Measurements from ENCODE around the gene BAG3.
"Not testable (repeated sequence)": the region's sequence is repeated elsewhere in the genome, so short reads cannot be mapped to it uniquely, and the experiment has no call there.

Gene BAG3

GRCh38 chr10:119693262-119693957 lies 42.2 kb downstream of the BAG3 start:
- Histone ChIP-seq H3K9ac (ENCODE audit: low read length in 2 of 2) (no peak overlapping the region), H3K36me3 (ENCODE audit: control insufficient read depth in 2 of 2, insufficient read depth in 2 of 2, low read length in 2 of 2) (no peaks in the 10 kb centered on the region), H3K27ac (ENCODE audit: low read length) (peak overlapping the region; percentile 31), H3K4me3 (ENCODE audit: low read length in 2 of 2) (no peak overlapping the region), H3K4me1 (ENCODE audit: control insufficient read depth, insufficient read depth, low read length) (no peaks in the 10 kb centered on the region), H3K9me3 (ENCODE audit: control insufficient read depth in 2 of 2, low read length in 2 of 2) (no peaks in the 10 kb centered on the region), H3K27me3 (ENCODE audit: control insufficient read depth in 1 of 2, insufficient read depth in 2 of 2, low read length in 2 of 2) (no peaks in the 10 kb centered on the region)

- Histone ChIP-seq H3K27me3 (ENCODE audit: control insufficient read depth in 1 of 2, insufficient read depth in 2 of 2, low read length in 2 of 2) (peaks cover 0 to 2% of the 10 kb centered on the region in 2 donors), H3K9ac (ENCODE audit: low read length in 2 of 2) (no peak overlapping the region), H3K9me3 (ENCODE audit: control insufficient read depth in 2 of 2, low read length in 2 of 2) (no peaks in the 10 kb centered on the region), H3K27ac (ENCODE audit: low read length) (no peak overlapping the region), H3K4me1 (ENCODE audit: control insufficient read depth, insufficient read depth, low read length) (no peaks in the 10 kb centered on the region), H3K4me3 (ENCODE audit: low read length in 2 of 2) (no peak overlapping the region), H3K36me3 (ENCODE audit: control insufficient read depth in 2 of 2, insufficient read depth in 2 of 2, low read length in 2 of 2) (no peaks in the 10 kb centered on the region)
Measured at GRCh38 chr10:119694608-119695007, 43.4 kb downstream of the BAG3 start.

GRCh38 chr10:119700321-119700954 lies 49.3 kb downstream of the BAG3 start:
- no peak overlapping the region for H3K27ac ChIP-seq (ENCODE audit: low read length)
- no peak overlapping the region for H3K4me3 ChIP-seq (ENCODE audit: low read length in 2 of 2)
- H3K27me3 ChIP-seq (ENCODE audit: control insufficient read depth in 1 of 2, insufficient read depth in 2 of 2, low read length in 2 of 2): peaks cover 0 to 2% of the 10 kb centered on the region in 2 donors
- no peaks in the 10 kb centered on the region for H3K4me1 ChIP-seq (ENCODE audit: control insufficient read depth, insufficient read depth, low read length)
- no peaks in the 10 kb centered on the region for H3K36me3 ChIP-seq (ENCODE audit: control insufficient read depth in 2 of 2, insufficient read depth in 2 of 2, low read length in 2 of 2)
- no peak overlapping the region for H3K9ac ChIP-seq (ENCODE audit: low read length in 2 of 2)
- no peaks in the 10 kb centered on the region for H3K9me3 ChIP-seq (ENCODE audit: control insufficient read depth in 2 of 2, low read length in 2 of 2)

DNA sequence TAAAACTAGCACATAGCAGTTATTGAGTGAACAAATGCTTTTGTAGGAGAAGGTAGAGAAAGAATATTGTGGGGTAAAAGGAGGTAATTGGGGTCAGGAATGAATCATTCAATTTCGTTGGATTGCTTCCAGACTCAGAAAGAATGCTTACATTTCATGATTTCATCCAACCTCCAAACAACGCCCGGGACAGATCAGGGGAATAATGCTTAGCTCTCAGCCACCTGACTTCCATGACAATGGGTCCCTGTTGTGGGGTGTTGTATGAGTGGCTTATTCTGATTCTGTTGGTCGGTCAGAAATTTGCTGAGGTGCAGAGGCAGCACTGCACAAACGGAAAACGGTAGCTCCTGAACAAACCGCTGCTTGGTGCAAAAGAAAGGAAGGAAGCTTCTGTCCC lies 50.7 kb downstream of the BAG3 start:
- no peak overlapping the region for H3K27ac ChIP-seq (ENCODE audit: low read length)
- no peaks in the 10 kb centered on the region for H3K4me1 ChIP-seq (ENCODE audit: control insufficient read depth, insufficient read depth, low read length)
- no peaks in the 10 kb centered on the region for H3K36me3 ChIP-seq (ENCODE audit: control insufficient read depth in 2 of 2, insufficient read depth in 2 of 2, low read length in 2 of 2)
- H3K4me3 ChIP-seq (ENCODE audit: low read length in 2 of 2): no peak overlapping the region
- H3K9ac ChIP-seq (ENCODE audit: low read length in 2 of 2): no peak overlapping the region
- peaks cover 0 to 2% of the 10 kb centered on the region in 2 donors for H3K27me3 ChIP-seq (ENCODE audit: control insufficient read depth in 1 of 2, insufficient read depth in 2 of 2, low read length in 2 of 2)
- H3K9me3 ChIP-seq (ENCODE audit: control insufficient read depth in 2 of 2, low read length in 2 of 2): no peaks in the 10 kb centered on the region

DNA sequence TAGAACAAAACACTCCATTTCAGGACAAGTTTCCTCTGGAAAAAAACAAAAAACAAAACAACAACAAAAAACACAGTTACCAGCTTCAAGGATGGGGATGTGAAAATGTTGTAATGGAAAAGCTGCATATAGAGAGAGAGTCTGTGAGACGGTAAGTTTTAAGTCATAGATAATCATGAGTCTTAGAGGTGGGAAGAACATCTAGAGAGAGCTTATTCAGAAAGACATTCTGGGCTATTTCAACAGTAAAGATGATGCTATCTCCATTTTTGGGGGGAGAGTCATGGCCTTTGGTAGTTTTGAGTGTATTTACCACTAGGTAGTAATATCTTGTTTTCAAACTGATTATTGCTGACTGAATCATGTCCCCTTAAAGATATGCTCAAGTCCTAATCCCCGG lies 51.4 kb downstream of the BAG3 start:
- Histone ChIP-seq H3K9ac (ENCODE audit: low read length in 2 of 2) (no peak overlapping the region), H3K27me3 (ENCODE audit: control insufficient read depth in 1 of 2, insufficient read depth in 2 of 2, low read length in 2 of 2) (peaks cover 0 to 2% of the 10 kb centered on the region in 2 donors), H3K36me3 (ENCODE audit: control insufficient read depth in 2 of 2, insufficient read depth in 2 of 2, low read length in 2 of 2) (no peaks in the 10 kb centered on the region), H3K4me3 (ENCODE audit: low read length in 2 of 2) (no peak overlapping the region), H3K27ac (ENCODE audit: low read length) (no peak overlapping the region), H3K9me3 (ENCODE audit: control insufficient read depth in 2 of 2, low read length in 2 of 2) (no peaks in the 10 kb centered on the region), H3K4me1 (ENCODE audit: control insufficient read depth, insufficient read depth, low read length) (no peaks in the 10 kb centered on the region)

GRCh38 chr10:119703903-119704508 lies 52.8 kb downstream of the BAG3 start:
- Histone ChIP-seq H3K27ac (ENCODE audit: low read length) (no peak overlapping the region), H3K36me3 (ENCODE audit: control insufficient read depth in 2 of 2, insufficient read depth in 2 of 2, low read length in 2 of 2) (no peaks in the 10 kb centered on the region)

GRCh38 chr10:119705434-119705831 lies 54.3 kb downstream of the BAG3 start:
- H3K27ac ChIP-seq (ENCODE audit: low read length): no peak overlapping the region
- H3K9ac ChIP-seq (ENCODE audit: low read length in 2 of 2): no peak overlapping the region
- no peaks in the 10 kb centered on the region for H3K9me3 ChIP-seq (ENCODE audit: control insufficient read depth in 2 of 2, low read length in 2 of 2)
- H3K27me3 ChIP-seq (ENCODE audit: control insufficient read depth in 1 of 2, insufficient read depth in 2 of 2, low read length in 2 of 2): no peaks in the 10 kb centered on the region
- no peak overlapping the region for H3K4me3 ChIP-seq (ENCODE audit: low read length in 2 of 2)
- no peaks in the 10 kb centered on the region for H3K4me1 ChIP-seq (ENCODE audit: control insufficient read depth, insufficient read depth, low read length)
- no peaks in the 10 kb centered on the region for H3K36me3 ChIP-seq (ENCODE audit: control insufficient read depth in 2 of 2, insufficient read depth in 2 of 2, low read length in 2 of 2)

More at GRCh38 chr10:119703903-119704508, 52.8 kb downstream of the BAG3 start:
- H3K4me3 ChIP-seq (ENCODE audit: low read length in 2 of 2): no peak overlapping the region
- H3K4me1 ChIP-seq (ENCODE audit: control insufficient read depth, insufficient read depth, low read length): no peaks in the 10 kb centered on the region
- no peaks in the 10 kb centered on the region for H3K9me3 ChIP-seq (ENCODE audit: control insufficient read depth in 2 of 2, low read length in 2 of 2)
- H3K27me3 ChIP-seq (ENCODE audit: control insufficient read depth in 1 of 2, insufficient read depth in 2 of 2, low read length in 2 of 2): no peaks in the 10 kb centered on the region
- no peak overlapping the region for H3K9ac ChIP-seq (ENCODE audit: low read length in 2 of 2)

DNA sequence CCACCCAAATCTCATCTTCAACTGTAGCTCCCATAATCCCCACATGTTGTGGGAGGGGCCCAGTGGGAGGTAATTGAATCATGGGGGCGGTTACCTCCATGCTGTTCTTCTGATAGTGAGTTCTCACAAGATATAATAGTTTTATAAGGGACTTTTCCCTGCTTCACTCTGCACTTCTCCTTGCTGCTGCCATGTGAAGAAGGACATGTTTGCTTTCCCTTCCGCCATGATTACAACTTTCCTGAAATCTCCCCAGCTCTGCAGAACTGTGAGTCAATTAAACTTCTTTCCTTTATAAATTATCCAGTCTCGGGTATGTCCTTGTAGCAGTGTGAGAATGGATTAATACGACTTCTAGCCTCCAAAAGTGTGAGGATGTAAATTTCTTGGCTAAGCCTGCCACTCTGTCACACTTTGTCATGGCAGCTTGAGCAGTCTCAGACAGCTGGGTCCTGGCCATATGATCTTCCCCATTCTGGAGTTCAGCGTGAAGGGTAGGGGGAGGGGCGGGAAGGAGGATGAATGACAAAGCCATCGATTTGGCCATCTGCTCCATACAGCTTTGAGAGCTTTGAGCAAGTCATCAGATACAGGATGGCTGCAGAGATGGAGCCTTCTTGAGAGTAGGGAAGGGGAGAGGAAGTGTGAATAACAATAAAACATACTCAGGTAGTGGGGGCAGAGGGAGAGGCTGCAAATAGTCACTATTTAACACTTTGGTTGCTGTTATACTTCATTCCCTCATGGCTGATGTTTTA lies 55.5 kb downstream of the BAG3 start:
- no peaks in the 10 kb centered on the region for H3K9me3 ChIP-seq (ENCODE audit: control insufficient read depth in 2 of 2, low read length in 2 of 2)
- no peaks in the 10 kb centered on the region for H3K36me3 ChIP-seq (ENCODE audit: control insufficient read depth in 2 of 2, insufficient read depth in 2 of 2, low read length in 2 of 2)
- H3K27me3 ChIP-seq (ENCODE audit: control insufficient read depth in 1 of 2, insufficient read depth in 2 of 2, low read length in 2 of 2): no peaks in the 10 kb centered on the region
- H3K4me3 ChIP-seq (ENCODE audit: low read length in 2 of 2): no peak overlapping the region
- no peak overlapping the region for H3K9ac ChIP-seq (ENCODE audit: low read length in 2 of 2)
- H3K27ac ChIP-seq (ENCODE audit: low read length): no peak overlapping the region
- no peaks in the 10 kb centered on the region for H3K4me1 ChIP-seq (ENCODE audit: control insufficient read depth, insufficient read depth, low read length)

GRCh38 chr10:119707331-119707730 lies 56.2 kb downstream of the BAG3 start:
- not testable (repeated sequence) for H3K4me1 ChIP-seq (ENCODE audit: control insufficient read depth, insufficient read depth, low read length); H3K27me3 ChIP-seq (ENCODE audit: control insufficient read depth in 1 of 2, insufficient read depth in 2 of 2, low read length in 2 of 2); H3K4me3 ChIP-seq (ENCODE audit: low read length in 2 of 2); H3K27ac ChIP-seq (ENCODE audit: low read length); H3K36me3 ChIP-seq (ENCODE audit: control insufficient read depth in 2 of 2, insufficient read depth in 2 of 2, low read length in 2 of 2); H3K9me3 ChIP-seq (ENCODE audit: control insufficient read depth in 2 of 2, low read length in 2 of 2); H3K9ac ChIP-seq (ENCODE audit: low read length in 2 of 2)

DNA sequence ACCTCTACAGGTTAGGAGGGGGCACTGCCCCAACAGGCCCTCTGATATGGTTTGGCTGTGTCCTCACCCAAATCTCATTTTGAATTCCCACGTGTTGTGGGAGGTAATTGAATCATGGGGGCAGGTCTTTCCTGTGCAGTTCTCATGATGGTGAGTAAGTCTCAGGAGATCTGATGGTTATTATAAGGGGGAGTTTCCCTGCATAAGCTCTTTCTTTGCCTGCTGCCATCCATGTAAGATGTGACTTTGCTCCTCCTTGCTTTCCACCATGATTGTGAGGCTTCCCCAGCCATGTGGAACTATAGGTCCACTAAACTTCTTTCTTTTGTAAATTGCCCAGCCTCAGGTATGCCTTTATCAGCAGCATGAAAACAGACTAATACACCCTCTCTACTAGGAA lies 59.8 kb downstream of the BAG3 start:
- H3K4me1 ChIP-seq (ENCODE audit: control insufficient read depth, insufficient read depth, low read length); H3K27ac ChIP-seq (ENCODE audit: low read length); H3K27me3 ChIP-seq (ENCODE audit: control insufficient read depth in 1 of 2, insufficient read depth in 2 of 2, low read length in 2 of 2); H3K9me3 ChIP-seq (ENCODE audit: control insufficient read depth in 2 of 2, low read length in 2 of 2); H3K4me3 ChIP-seq (ENCODE audit: low read length in 2 of 2); H3K36me3 ChIP-seq (ENCODE audit: control insufficient read depth in 2 of 2, insufficient read depth in 2 of 2, low read length in 2 of 2); H3K9ac ChIP-seq (ENCODE audit: low read length in 2 of 2): not testable (repeated sequence)
